ENCODE data around the gene CD63.

CD63 gene

DNA sequence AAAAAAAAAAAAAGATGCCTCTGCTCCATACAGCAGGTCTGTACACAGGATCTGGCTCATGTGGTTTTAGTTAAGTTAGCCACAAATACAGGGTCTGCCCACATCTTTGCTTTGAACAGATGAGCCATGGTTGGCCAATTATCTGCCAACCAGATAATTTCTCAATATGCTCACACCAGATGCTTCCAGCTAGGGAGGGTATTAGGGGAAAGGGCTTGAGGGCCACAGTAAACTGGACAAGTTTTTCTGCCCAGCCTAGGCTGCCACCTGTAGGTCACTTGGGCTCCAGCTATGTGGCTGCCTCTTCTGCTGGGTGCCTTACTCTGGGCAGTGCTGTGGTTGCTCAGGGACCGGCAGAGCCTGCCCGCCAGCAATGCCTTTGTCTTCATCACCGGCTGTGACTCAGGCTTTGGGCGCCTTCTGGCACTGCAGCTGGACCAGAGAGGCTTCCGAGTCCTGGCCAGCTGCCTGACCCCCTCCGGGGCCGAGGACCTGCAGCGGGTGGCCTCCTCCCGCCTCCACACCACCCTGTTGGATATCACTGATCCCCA lies 7.8 kb downstream of the CD63 start:
- Histone ChIP-seq H3K27me3 (ENCODE audit: insufficient read depth, low read length, poor library complexity, severe bottlenecking) (no peaks in the 10 kb centered on the region), H3K36me3 (ENCODE audit: insufficient read depth, low read length) (peaks cover 7% of the 10 kb centered on the region; the same call in 1 of the 2 replicates), H3K4me3 (ENCODE audit: low read length, poor library complexity, severe bottlenecking) (no peak overlapping the region), H3K9me3 (ENCODE audit: insufficient read depth, low read depth, low read length) (no peaks in the 10 kb centered on the region), H3K9me2 (replicated peaks; ENCODE audit: low read depth, low read length) (no peaks in the 10 kb centered on the region), H4K20me1 (ENCODE audit: insufficient read depth, low read length, poor library complexity, severe bottlenecking) (peaks cover 7% of the 10 kb centered on the region), H2AFZ (ENCODE audit: low read length) (no peak overlapping the region), H3F3A (ENCODE audit: low read depth) (no peaks in the 10 kb centered on the region), H3K79me2 (ENCODE audit: insufficient read depth, low read length) (peaks cover 36% of the 10 kb centered on the region; the same call in 1 of the 2 replicates), H3K9ac (ENCODE audit: low read depth, low read length, poor library complexity, severe bottlenecking) (no peak overlapping the region), H3K4me1 (ENCODE audit: insufficient read depth, low read length, poor library complexity, severe bottlenecking) (peaks cover 21% of the 10 kb centered on the region), H3K4me2 (ENCODE audit: low read depth, low read length, poor library complexity, severe bottlenecking) (no peak overlapping the region)
- TF ChIP-seq, protein P1, sequence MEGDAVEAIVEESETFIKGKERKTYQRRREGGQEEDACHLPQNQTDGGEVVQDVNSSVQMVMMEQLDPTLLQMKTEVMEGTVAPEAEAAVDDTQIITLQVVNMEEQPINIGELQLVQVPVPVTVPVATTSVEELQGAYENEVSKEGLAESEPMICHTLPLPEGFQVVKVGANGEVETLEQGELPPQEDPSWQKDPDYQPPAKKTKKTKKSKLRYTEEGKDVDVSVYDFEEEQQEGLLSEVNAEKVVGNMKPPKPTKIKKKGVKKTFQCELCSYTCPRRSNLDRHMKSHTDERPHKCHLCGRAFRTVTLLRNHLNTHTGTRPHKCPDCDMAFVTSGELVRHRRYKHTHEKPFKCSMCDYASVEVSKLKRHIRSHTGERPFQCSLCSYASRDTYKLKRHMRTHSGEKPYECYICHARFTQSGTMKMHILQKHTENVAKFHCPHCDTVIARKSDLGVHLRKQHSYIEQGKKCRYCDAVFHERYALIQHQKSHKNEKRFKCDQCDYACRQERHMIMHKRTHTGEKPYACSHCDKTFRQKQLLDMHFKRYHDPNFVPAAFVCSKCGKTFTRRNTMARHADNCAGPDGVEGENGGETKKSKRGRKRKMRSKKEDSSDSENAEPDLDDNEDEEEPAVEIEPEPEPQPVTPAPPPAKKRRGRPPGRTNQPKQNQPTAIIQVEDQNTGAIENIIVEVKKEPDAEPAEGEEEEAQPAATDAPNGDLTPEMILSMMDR (conservative IDR thresholded peaks at IDR 0.05; ENCODE audit: low read length): peak; percentile 58
- TF ChIP-seq EZH2phosphoT487 (IDR thresholded peaks at IDR 0.05; ENCODE audit: borderline replicate concordance): no peak

DNA sequence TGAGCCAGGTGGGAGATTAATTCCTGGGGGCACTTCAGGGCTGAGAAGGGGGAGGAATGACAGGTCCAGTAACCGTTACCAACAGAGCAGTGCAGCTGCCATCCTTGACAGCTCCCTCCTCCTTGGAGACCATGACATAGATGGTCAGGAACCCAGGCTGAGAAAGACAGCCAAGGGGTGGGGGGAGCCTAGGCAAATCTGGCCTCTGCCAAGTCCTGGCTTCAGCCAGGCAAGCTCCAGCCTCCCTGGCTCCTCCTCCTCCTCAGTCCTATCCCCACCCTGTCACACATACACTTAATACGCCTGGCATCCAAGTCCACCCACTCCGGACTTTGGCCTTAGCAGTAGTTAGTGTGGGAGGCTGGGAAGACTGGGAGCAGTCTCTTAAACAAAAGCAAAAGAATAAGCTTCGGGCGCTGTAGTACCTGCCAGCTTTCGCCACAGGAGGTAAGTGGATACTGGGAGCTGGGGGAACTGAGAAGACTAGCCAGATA lies 8.7 kb downstream of the CD63 start, which contains the start of gene RDH5:
TSS of gene RDH5 (plus strand) at position 323 of the 494 bp plus-strand sequence. CDS start 792 bp downstream, outside the sequence.
- Histone ChIP-seq H3K9me2 (replicated peaks; ENCODE audit: low read depth, low read length) (no peaks in the 10 kb centered on the region), H3K36me3 (ENCODE audit: insufficient read depth, low read length) (peaks cover 7% of the 10 kb centered on the region; the same call in 1 of the 2 replicates), H3K9ac (ENCODE audit: low read depth, low read length, poor library complexity, severe bottlenecking) (no peak within 1 kb of the TSS), H3K4me3 (ENCODE audit: low read length, poor library complexity, severe bottlenecking) (no peak within 1 kb of the TSS), H3F3A (ENCODE audit: low read depth) (no peaks in the 10 kb centered on the region), H3K4me2 (ENCODE audit: low read depth, low read length, poor library complexity, severe bottlenecking) (peak within 1 kb of the TSS; percentile 92), H3K79me2 (ENCODE audit: insufficient read depth, low read length) (peaks cover 33% of the 10 kb centered on the region; the same call in 1 of the 2 replicates), H2AFZ (ENCODE audit: low read length) (no peak within 1 kb of the TSS), H3K27me3 (ENCODE audit: insufficient read depth, low read length, poor library complexity, severe bottlenecking) (no peaks in the 10 kb centered on the region), H3K4me1 (ENCODE audit: insufficient read depth, low read length, poor library complexity, severe bottlenecking) (peaks cover 26% of the 10 kb centered on the region), H3K9me3 (ENCODE audit: insufficient read depth, low read depth, low read length) (no peaks in the 10 kb centered on the region), H4K20me1 (ENCODE audit: insufficient read depth, low read length, poor library complexity, severe bottlenecking) (no peaks in the 10 kb centered on the region)
- no peak for TF ChIP-seq EZH2phosphoT487 (IDR thresholded peaks at IDR 0.05; ENCODE audit: borderline replicate concordance)
- TF ChIP-seq, protein P1 (conservative IDR thresholded peaks at IDR 0.05; ENCODE audit: low read length): no peak

DNA sequence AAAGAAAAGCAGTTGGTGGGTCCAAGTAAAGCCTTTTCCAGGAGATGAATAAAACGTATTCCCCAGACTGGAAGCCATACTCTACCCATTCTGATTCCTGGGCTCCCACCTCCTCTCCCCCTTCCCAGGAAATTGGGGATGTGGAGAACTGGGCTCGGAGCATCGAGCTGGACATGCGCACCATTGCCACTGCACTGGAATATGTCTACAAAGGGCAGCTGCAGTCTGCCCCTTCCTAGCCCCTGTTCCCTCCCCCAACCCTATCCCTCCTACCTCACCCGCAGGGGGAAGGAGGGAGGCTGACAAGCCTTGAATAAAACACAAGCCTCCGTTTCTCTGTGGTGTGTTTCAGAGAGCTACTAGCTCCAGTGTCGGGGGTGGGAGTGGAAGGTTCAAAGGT lies 9.4 kb downstream of the CD63 start:
- Histone ChIP-seq H3K4me3 (ENCODE audit: low read length, poor library complexity, severe bottlenecking) (no peak overlapping the region), H3K4me2 (ENCODE audit: low read depth, low read length, poor library complexity, severe bottlenecking) (peak overlapping the region; percentile 92), H4K20me1 (ENCODE audit: insufficient read depth, low read length, poor library complexity, severe bottlenecking) (no peaks in the 10 kb centered on the region), H3F3A (ENCODE audit: low read depth) (no peaks in the 10 kb centered on the region), H3K4me1 (ENCODE audit: insufficient read depth, low read length, poor library complexity, severe bottlenecking) (peaks cover 23% of the 10 kb centered on the region), H3K27me3 (ENCODE audit: insufficient read depth, low read length, poor library complexity, severe bottlenecking) (no peaks in the 10 kb centered on the region), H3K9ac (ENCODE audit: low read depth, low read length, poor library complexity, severe bottlenecking) (no peak overlapping the region), H3K9me2 (replicated peaks; ENCODE audit: low read depth, low read length) (no peaks in the 10 kb centered on the region), H2AFZ (ENCODE audit: low read length) (no peak overlapping the region), H3K79me2 (ENCODE audit: insufficient read depth, low read length) (peaks cover 33% of the 10 kb centered on the region; the same call in 1 of the 2 replicates), H3K36me3 (ENCODE audit: insufficient read depth, low read length) (peaks cover 6% of the 10 kb centered on the region; the same call in 1 of the 2 replicates), H3K9me3 (ENCODE audit: insufficient read depth, low read depth, low read length) (no peaks in the 10 kb centered on the region)
- TF ChIP-seq, protein P1 (conservative IDR thresholded peaks at IDR 0.05; ENCODE audit: low read length): no peak
- TF ChIP-seq EZH2phosphoT487 (IDR thresholded peaks at IDR 0.05; ENCODE audit: borderline replicate concordance): no peak
